Measurements from ENCODE around the gene YIF1A. TPM values are rescaled to one million over a fixed set of nuclear protein-coding genes. Genes with fewer than 3 reads are reported as not detected.

YIF1A gene
- total RNA-seq, 1 donor from 2014 or later = 19.0 TPM

GRCh38 chr11:66235141-66235540 is 53.8 kb downstream of the YIF1A start:
- no peak overlapping the region for H3K9ac ChIP-seq
- TF ChIP-seq EZH2phosphoT487 (IDR thresholded peaks at IDR 0.05) (no peak), EZH2 (IDR thresholded peaks at IDR 0.05) (no peak), CTCF (IDR thresholded peaks at IDR 0.05) (no peak)
- no peaks in the 10 kb centered on the region for H4K20me1 ChIP-seq (ENCODE audit: low read depth)
- H3K4me2 ChIP-seq = no peak overlapping the region
- H3K36me3 ChIP-seq = no peaks in the 10 kb centered on the region
- no peak overlapping the region for H3K27ac Mint-ChIP-seq
- no peaks in the 10 kb centered on the region for H3K9me3 ChIP-seq (ENCODE audit: low read depth)
- H3K4me1 ChIP-seq = no peaks in the 10 kb centered on the region
- H3K27ac ChIP-seq = no peak overlapping the region
- H3K4me3 ChIP-seq = no peak overlapping the region
- DNase-seq (ENCODE audit: low spot score) = no peak
- H3F3A ChIP-seq (ENCODE audit: low read depth) = no peaks in the 10 kb centered on the region
- H3K4me1 Mint-ChIP-seq = peaks cover 17% of the 10 kb centered on the region
- peaks cover 3% of the 10 kb centered on the region for H3K27me3 Mint-ChIP-seq (ENCODE audit: insufficient read depth, low read depth)
- no peak overlapping the region for H2AFZ ChIP-seq (replicated peaks)
- H3K79me2 ChIP-seq (ENCODE audit: low read depth) = no peaks in the 10 kb centered on the region
- H3K36me3 Mint-ChIP-seq = peaks cover 28% of the 10 kb centered on the region
- H3K9me3 Mint-ChIP-seq = no peaks in the 10 kb centered on the region
- no peaks in the 10 kb centered on the region for H3K27me3 ChIP-seq
- H3K4me3 Mint-ChIP-seq = no peak overlapping the region

Other genes with a start within 250 kb of the YIF1A start
- gene GAL3ST3, start 240.0 kb downstream of the YIF1A start, total RNA-seq (ENCODE audit: low replicate concordance) = 8.5 and 35.9 TPM in 2 replicates
- 177 and 198 TPM in 2 replicates for gene SF3B2, start 236.8 kb downstream of the YIF1A start, total RNA-seq (ENCODE audit: low replicate concordance)
- gene PACS1, start 218.9 kb downstream of the YIF1A start, total RNA-seq (ENCODE audit: low replicate concordance) = 13.4 and 15.2 TPM in 2 replicates
- 10.6 and 38.2 TPM in 2 replicates for gene KLC2, start 31.4 kb downstream of the YIF1A start, total RNA-seq (ENCODE audit: low replicate concordance)
- gene RAB1B, start 20.5 kb downstream of the YIF1A start, total RNA-seq (ENCODE audit: low replicate concordance) = 54.0 and 85.5 TPM in 2 replicates
- gene CNIH2, start 11.0 kb downstream of the YIF1A start, total RNA-seq (ENCODE audit: low replicate concordance) = 5.6 and 5.7 TPM in 2 replicates
- gene TMEM151A, start 2.8 kb upstream of the YIF1A start, total RNA-seq (ENCODE audit: low replicate concordance) = 0.03 TPM in 1 of 2 replicates, not detected in the other
- 0.62 and 0.99 TPM in 2 replicates for gene CD248, start 27.9 kb upstream of the YIF1A start, total RNA-seq (ENCODE audit: low replicate concordance)
- gene RIN1, start 47.3 kb upstream of the YIF1A start, total RNA-seq (ENCODE audit: low replicate concordance) = 0.56 and 2.6 TPM in 2 replicates
- gene BRMS1, start 56.0 kb upstream of the YIF1A start, total RNA-seq (ENCODE audit: low replicate concordance) = 16.4 and 34.6 TPM in 2 replicates
- gene B4GAT1, start 58.5 kb upstream of the YIF1A start, total RNA-seq (ENCODE audit: low replicate concordance) = 40.9 and 57.1 TPM in 2 replicates
- gene SLC29A2, start 82.6 kb upstream of the YIF1A start, total RNA-seq (ENCODE audit: low replicate concordance) = 6.9 and 15.3 TPM in 2 replicates
- 0.65 TPM in 1 of 2 replicates, not detected in the other for gene NPAS4, start 131.9 kb upstream of the YIF1A start, total RNA-seq (ENCODE audit: low replicate concordance)
- gene MRPL11, start 149.7 kb upstream of the YIF1A start, total RNA-seq (ENCODE audit: low replicate concordance) = 82.0 and 131 TPM in 2 replicates
- gene PELI3, start 177.8 kb upstream of the YIF1A start, total RNA-seq (ENCODE audit: low replicate concordance) = 2.7 and 9.1 TPM in 2 replicates
- gene DPP3, start 191.3 kb upstream of the YIF1A start, total RNA-seq (ENCODE audit: low replicate concordance) = 41.3 and 70.1 TPM in 2 replicates
- gene BBS1, start 221.5 kb upstream of the YIF1A start, total RNA-seq (ENCODE audit: low replicate concordance) = 42.0 and 68.9 TPM in 2 replicates